Fibroblast of skin of left biceps (primary cell): ENCODE measurements around the gene GRPEL2.

Experiments used
- DNase-seq, 2 experiments: peaks; one replicate each; pipeline ENCODE4 v3.0.0-alpha.2; 2013; ENCODE audit warnings: low read depth in 2 of 2

The GRPEL2 gene

DNA sequence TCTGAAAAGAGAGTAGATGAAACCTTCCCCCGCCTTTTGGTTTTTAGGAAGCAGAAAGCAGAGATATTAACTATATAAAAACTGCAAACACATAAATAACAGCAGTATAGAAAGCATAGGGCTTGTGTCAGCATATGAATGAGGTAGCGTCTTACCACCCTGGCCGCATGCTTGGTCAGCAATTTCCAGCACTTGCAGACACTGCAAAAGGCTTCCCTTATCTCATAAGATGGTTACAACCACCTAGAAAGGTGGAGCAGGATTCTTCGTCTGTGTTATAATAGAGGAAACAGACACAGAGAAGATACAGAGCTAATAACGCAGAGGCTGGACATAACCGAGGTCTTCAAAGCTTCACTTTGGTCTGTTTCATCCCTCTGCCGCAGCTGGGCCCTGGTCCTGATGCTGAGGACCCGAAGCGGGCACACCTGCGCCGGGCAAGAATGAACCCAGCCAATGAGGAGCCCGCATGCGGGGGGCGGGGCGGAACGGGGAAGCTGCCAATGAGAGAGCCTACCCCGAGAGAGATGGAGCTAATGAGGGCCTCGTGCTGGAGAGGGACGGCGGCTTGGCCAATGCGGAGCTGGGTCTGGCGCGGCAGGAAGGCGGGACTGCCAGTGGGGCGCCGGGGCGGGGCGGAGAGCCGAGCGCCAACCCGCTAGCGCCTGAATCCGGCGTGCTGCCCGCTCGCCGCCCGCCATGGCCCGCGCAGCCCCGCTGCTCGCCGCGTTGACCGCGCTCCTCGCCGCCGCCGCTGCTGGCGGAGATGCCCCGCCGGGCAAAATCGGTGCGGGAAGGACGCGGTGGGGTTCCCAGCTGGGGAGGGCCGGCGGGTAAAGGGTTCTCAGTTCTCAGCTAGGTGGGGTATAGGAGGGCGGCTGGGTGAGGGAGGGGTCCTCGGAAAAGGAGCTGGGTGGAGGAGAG lies 12.3 kb downstream of the GRPEL2 start, which contains the start of gene PCYOX1L:
TSS of gene PCYOX1L (plus strand) at position 677 of the 924 bp plus-strand sequence. CDS start at position 700, 23 bp downstream.
- peak; percentile 75 to 80 for DNase-seq

DNA sequence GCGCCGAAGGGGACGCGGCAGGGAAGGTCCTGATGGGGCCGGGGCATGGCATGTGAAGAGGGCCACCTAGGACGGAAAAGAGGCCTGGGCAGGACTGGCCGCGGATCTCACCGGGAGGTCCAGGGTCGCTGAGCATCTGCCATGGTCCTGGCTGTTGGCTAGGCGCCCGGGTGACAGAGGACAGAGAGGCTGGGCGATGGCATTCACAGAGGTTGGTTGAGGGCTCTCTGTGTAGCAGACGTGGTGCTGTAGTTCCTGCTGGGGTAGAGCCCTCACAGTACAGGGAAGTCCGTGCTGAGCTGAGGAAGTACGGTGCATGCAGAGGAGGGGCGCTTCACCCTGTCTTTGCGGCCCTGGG lies 13.0 kb downstream of the GRPEL2 start:
- no peak for DNase-seq

DNA sequence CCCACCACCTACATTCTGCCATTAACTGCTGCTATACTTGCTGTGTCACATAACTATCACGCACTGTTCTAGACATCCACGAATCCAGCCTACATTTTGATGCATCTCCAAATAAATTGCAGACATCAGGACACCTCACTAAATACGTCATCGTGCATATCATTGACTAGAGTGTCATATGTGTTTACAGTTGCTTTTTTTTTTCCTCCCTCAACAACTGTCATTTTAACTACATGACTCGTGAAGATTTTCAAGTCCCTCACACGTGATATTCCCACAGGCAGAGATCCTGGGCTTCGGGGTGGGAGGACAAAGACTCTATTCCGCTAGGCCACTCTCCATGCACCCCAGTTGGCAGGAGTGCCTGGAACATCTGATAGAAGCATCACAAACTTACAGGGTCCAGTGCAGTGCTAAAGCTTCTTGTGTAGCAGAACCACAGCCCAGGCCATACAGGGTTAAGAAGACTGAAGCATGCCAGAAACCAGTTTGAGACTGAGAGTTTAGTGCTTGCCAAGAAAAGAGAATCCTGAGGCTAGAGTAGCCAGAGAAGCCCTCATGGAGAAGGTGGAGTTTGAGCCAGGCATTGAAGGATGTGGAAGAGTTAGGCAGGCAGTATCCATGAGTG lies 13.7 kb downstream of the GRPEL2 start:
- no peak for DNase-seq

- DNase-seq: no peak
Measured at GRCh38 chr5:149360272-149360671, 15.0 kb downstream of the GRPEL2 start.

GRCh38 chr5:149362541-149362940 lies 17.2 kb downstream of the GRPEL2 start:
- DNase-seq: no peak

DNA sequence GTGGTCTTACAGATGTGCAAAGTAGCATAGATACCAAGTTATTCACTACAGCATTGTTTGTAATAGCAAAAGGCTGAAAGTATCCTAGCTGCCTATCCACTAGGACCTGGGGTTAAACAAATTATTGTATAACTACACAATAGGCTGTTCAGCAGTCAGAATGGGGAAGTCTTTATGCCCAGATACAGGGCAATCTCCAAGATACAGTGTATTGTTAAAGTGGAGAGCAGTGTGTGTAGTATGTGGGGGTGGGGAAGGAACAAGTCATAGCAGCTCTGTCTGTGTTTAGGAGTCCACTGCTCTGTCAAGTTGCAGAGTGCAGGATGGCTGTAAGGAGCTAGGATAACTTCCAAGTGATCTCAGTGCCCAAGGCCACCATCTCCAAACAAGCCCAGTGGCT lies 18.1 kb downstream of the GRPEL2 start:
- no peak for DNase-seq

- DNase-seq: no peak
Measured at GRCh38 chr5:149363936-149364335, 18.6 kb downstream of the GRPEL2 start.

GRCh38 chr5:149364719-149365118 lies 19.4 kb downstream of the GRPEL2 start:
- no peak for DNase-seq

DNA sequence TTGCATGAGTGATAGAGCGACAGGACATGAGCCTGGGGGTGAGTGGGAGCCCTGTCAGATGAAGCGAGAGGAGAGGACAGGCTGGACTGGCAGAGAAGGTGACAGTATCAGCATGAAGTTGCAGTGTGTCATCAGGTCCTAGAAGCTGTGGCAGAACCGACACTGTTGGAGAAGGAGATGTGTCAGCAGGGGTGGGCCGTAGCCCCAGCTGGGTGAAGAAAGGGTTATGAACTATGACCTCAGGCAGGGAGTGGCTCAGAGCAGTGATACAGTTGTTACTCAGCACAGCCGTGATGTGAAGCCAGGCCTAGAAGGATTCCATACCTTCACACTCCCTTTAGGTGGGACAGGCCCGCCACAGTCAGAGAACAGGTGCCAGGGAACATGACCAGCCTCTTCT lies 20.1 kb downstream of the GRPEL2 start:
- DNase-seq: no peak

DNA sequence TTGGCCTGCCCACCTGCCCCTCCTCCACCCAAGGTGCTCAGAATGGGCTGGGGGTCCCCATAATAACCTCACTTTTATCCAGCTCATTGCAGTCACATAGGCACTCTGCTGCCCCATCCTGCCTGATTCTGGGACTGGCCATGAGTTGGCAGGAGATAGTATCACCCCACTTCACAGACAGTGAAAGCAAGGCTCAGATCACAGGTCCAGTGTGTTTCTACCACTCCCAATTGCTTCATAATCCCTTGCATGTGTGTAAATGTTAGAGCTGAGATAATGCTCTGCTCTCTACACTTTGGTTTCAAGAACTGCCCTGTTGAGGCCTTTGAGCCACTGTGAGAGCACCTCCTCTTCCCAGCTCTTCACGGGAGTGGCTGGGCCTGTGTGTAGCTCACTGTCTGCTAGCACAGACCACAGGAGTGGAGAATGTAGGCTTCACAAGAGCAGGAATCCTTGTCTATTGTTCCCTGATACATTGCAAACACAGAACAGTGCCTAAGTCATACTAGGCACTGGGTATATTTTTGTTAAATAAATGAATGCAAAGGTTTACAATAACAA lies 20.9 kb downstream of the GRPEL2 start:
- DNase-seq: no peak

- no peak for DNase-seq
Measured at GRCh38 chr5:149367249-149367971, 22.1 kb downstream of the GRPEL2 start.

DNA sequence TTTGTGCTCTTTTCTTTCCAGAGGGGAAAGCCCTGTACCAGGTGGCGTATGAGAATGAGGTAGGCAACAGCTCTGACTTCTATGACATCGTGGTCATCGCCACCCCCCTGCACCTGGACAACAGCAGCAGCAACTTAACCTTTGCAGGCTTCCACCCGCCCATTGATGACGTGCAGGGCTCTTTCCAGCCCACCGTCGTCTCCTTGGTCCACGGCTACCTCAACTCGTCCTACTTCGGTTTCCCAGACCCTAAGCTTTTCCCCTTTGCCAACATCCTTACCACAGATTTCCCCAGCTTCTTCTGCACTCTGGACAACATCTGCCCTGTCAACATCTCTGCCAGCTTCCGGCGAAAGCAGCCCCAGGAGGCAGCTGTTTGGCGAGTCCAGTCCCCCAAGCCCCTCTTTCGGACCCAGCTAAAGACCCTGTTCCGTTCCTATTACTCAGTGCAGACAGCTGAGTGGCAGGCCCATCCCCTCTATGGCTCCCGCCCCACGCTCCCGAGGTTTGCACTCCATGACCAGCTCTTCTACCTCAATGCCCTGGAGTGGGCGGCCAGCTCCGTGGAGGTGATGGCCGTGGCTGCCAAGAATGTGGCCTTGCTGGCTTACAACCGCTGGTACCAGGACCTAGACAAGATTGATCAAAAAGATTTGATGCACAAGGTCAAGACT lies 22.8 kb downstream of the GRPEL2 start:
- no peak for DNase-seq

DNA sequence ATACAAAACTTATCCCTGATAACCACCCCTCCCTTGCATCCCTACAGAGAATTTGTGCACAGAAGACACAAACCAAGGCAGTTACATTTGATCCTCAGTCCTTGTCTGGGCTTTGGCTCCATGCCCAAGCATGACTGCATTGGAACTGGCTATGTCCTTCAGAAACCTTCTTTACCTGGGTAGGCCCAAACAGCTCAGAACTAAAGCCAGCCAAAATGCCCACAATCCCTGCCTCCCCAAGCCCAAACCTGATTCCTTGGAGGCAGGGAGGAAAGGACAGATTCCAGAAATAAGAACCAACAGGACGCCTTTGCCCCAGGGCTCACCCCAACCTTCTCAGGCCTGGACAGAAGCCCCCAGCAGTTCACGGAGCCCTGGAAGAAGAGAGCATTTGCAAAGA lies 25.6 kb downstream of the GRPEL2 start:
- no peak for DNase-seq

DNA sequence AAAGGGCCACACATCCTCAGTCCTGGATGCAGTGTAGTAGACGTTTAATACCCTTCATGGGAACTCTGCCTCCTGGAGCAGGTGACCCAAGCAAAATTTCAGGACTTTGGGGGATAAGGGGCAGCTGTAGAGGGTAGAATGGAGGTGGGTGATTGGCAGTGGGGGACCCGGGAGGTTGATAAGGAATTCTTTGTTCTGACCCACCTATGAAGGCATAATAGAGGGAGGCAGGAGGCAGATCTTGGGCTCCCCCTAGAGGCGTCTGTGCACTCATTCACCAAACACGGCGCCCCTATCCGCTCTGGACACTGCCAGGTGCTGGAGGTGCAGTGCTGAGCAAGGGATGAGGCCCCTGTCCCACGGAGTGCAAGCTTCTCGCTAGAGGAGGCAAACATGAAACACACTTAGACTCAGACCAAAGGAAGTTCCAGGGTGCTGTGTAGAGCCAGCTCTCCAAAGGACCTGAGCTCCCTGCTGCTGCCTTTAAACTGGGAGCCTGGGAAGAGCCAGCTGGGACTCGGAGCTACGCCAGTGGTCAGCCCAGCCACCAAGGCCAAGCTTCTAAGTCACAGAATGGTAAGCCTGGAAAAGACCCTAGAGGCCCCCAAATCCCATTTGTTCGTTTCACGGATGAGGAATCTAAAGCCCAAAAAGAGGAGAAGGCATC lies 26.1 kb downstream of the GRPEL2 start:
- no peak for DNase-seq

DNA sequence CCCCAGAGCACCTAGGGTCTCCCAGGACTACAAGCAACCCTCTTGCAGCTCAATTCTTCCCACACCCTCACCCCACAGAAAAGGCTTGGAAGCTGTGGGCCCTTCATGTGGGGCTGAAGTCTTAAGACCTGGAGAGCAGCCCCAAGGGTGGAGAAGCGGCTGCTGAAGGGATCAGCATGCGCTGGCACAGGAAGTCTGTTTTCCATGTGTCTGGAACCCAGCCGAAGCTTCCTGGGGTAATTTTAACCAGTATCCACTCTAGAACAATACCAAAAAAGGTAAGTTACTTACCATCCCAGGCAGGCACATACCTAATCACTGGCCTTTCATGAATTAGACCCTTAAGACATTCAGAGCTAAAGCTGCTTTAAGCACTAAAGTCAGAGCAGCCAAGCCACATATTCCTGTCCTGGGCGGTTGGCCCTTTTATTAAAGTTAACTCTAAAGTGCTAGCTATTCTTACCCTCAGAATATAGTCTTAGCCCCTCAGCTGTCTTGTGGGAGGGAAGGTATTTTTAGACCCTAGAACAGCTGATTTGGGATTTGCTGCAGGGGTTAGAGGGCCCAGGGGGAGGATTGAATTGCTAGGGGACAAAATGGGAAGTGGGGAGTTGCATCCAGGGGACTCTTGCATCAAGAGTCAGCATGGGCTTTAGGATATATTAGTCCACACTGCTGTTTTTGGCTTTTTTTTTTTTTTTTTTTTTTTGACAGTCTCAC lies 26.9 kb downstream of the GRPEL2 start:
- no peak for DNase-seq

DNA sequence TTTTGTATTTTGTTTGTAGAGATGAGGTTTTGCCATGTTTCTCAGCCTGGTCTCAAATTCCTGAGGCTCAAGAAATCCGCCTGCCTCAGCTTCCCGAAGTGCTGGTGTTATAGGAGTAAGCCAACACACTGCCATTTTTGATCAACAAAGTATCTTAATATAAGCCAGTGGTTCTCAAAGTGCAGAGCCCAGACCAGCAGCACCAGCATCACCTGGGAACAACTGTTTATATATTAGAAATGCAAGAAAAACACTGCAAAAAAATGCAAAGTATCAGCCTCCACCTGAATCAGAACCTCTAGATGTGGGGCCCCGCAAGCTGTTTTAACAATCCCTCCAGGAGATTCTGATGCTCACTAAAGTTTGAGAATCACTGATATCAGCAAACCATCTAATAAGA lies 27.6 kb downstream of the GRPEL2 start:
- DNase-seq: no peak

DNA sequence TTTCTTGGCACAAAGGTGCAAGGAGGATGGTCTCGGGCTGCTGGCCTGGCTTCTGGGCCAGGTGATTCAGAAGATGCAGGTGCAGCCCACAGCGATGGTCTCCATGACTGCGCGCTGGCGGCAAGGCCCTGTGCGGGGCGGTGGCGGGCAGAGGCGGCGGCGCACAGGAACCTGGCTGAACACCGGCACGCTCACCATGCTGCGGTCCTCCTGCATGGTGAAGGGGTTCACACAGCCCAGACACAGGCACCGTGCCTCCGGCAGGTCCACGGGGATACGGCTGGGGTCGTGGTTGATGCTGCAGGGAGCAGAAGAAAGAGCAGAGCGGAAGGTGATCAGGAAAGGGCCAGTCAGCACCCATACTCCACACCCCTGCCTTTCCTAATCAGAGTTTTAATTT lies 29.0 kb downstream of the GRPEL2 start:
- DNase-seq: no peak

DNA sequence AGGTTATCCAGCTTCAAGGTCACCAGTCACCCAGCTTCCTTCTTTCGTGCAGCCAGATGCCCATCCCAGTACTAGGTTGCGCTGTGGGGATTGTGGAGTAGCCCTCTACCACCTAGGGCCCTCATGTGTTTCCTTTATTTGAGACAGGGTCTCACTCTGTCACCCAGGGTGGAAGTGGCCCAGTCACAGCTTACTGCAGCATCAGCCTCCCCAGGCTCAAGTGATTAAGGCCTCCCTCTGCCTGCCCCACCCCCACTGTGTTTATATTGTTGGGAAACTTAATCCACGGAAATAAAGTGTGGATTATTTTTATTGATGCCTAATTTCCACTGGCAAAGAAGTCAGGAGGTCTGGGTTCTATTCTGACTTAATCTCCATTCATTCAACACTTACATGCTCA lies 29.5 kb downstream of the GRPEL2 start:
- no peak for DNase-seq

GRCh38 chr5:149375434-149375833 lies 30.1 kb downstream of the GRPEL2 start:
- no peak for DNase-seq

DNA sequence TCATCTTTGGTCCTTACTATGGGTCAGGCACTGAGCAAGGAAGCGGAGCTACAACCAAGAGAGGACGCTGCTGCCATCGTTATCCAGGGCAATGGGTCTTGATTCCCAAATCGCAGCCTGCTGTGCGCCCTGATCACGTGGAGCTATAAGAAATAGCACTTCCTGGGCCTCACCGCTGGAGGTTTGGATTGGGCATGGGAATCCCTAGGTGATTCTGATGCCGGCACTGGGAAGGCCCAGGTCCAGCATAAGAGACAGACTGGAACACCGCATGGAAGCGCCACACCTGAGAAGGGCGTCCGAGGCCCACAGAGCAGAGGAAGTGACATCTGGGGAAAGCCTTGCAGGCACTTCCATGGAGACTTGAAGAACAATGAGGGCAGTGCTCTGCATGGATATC lies 30.8 kb downstream of the GRPEL2 start:
- no peak for DNase-seq
